Suprapubic skin (tissue), 3 donors: Measurements from ENCODE around the gene TOMM6.

Source experiments
- POLR2A ChIP-seq, 2 donors: fragments of 450-650 bp; IDR thresholded peaks; one replicate each; pipeline ENCODE4 v1.6.1; 2017; ENCODE audit warnings: antibody characterized with exemption in 2 of 2, mild to moderate bottlenecking in 2 of 2, moderate library complexity in 2 of 2
- TF ChIP-seq, protein P1 (sequence below), 2 donors: fragments of 200-600 bp in 1 of 2; fragments of 450-650 bp in 1 of 2; sonication (generic) in 1 of 2; IDR thresholded peaks; one replicate each; pipeline ENCODE4 v1.5.1; 2016 to 2019; ENCODE audit warnings: antibody characterized with exemption in 2 of 2, mild to moderate bottlenecking in 1 of 2, moderate library complexity in 1 of 2

DNA sequence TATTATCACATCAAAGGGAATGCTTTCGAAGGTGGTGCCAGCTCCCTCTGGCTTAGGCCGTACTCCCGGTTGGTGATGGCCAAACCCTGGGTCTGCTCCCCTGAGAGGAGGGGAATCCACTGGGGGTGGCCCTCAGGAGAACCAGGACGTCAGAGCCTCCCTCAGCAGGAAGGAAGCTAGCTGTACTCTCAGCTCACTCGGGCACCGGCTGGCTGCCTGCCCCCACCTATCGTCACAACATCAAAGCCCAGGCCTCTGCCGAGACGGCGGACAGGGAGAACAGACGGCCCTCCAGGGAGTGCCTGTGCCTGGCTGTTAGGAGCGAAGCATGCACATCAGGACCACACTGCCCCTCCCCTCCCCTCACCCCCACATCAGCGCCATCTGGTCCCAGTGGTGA is 31.1 kb upstream of the TOMM6 start:
- TF ChIP-seq, protein P1, sequence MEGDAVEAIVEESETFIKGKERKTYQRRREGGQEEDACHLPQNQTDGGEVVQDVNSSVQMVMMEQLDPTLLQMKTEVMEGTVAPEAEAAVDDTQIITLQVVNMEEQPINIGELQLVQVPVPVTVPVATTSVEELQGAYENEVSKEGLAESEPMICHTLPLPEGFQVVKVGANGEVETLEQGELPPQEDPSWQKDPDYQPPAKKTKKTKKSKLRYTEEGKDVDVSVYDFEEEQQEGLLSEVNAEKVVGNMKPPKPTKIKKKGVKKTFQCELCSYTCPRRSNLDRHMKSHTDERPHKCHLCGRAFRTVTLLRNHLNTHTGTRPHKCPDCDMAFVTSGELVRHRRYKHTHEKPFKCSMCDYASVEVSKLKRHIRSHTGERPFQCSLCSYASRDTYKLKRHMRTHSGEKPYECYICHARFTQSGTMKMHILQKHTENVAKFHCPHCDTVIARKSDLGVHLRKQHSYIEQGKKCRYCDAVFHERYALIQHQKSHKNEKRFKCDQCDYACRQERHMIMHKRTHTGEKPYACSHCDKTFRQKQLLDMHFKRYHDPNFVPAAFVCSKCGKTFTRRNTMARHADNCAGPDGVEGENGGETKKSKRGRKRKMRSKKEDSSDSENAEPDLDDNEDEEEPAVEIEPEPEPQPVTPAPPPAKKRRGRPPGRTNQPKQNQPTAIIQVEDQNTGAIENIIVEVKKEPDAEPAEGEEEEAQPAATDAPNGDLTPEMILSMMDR (IDR thresholded peaks at IDR 0.05) = no peak
- TF ChIP-seq POLR2A (IDR thresholded peaks at IDR 0.05) = no peak
